ENCODE data around the gene CYP2W1.
"Not testable (repeated sequence)": the region's sequence is repeated elsewhere in the genome, so short reads cannot be mapped to it uniquely, and the experiment has no call there.

The CYP2W1 gene

DNA sequence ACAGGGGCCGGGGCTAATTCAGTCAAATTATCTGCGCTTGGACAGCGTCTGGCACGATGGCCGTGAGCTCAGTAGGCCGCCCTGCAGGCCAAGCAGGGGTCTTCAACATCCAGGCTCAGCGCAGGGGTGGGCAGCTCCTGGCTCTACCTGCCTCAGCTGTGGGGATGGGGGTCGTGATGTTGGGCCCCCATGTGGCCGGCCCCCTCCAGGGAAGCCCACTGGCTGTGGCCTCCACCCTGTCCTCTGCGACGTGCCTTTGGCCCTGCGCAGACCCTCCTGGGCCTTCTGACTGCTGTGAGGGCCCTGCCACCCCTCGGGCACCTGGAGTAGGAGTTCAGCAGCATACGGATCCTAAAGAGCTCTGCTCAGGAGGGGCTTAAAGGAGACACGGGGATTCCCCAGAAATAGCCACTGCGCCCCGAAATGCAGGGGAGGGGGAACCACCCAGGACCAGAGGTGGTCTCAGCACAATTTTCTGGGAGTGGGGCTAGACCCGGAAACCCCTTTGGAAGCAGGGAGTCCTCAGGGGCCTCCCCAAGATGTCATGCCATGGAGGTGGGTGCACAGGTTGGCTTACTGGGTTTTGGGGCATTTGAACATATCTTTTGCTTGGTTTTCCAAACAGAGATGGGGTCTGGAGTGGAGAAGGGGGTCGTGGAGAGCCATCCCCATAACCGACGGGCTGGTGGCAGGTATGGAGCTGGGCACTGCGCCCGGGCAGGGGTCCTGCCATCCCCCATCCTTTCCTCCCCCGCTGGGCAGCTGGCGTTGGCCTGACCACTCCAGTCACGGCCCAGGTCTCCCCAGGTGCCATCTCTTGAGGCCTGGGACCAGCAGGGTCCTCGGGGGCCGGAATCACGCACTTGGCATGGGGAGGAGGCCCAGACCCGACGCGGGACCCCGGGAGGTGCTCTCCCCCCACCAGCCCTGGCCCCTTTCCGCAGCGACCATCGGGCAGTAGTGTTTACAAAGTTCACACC, 24.5 kb upstream of the CYP2W1 start:
- Mint-ChIP-seq H3K4me3 (no peak overlapping the region), H3K4me1 (ENCODE audit: low read depth) (peaks cover 2% of the 10 kb centered on the region), H3K36me3 (ENCODE audit: low read depth) (no peaks in the 10 kb centered on the region), H3K27ac (no peak overlapping the region), H3K9me3 (no peaks in the 10 kb centered on the region), H3K27me3 (ENCODE audit: low read depth) (peaks cover 14% of the 10 kb centered on the region)
- DNase-seq (ENCODE audit: low spot score): no peak

DNA sequence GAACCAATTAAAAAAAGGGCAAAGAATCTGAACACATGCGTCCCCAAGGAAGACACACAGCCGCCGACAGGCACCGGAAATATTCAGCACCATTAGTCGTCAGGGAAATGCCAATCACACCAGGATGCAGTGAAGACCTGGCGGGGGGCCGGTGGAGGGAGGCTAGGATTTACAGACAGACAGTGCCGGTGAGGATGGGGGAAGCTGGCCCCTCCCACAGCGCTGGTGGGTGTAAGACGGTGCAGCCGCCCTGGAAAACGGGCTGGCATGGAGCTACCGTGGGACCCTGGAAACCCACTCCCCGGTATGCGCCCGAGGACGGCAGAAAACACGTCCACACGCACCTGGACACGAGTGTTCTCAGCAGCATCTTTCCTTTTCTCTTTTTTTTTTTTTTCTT, 23.7 kb upstream of the CYP2W1 start:
- no peaks in the 10 kb centered on the region for H3K36me3 Mint-ChIP-seq (ENCODE audit: low read depth)
- H3K9me3 Mint-ChIP-seq: no peaks in the 10 kb centered on the region
- H3K4me3 Mint-ChIP-seq: no peak overlapping the region
- H3K27me3 Mint-ChIP-seq (ENCODE audit: low read depth): peaks cover 15% of the 10 kb centered on the region
- H3K4me1 Mint-ChIP-seq (ENCODE audit: low read depth): peaks cover 2% of the 10 kb centered on the region
- no peak for DNase-seq (ENCODE audit: low spot score)
- no peak overlapping the region for H3K27ac Mint-ChIP-seq

DNA sequence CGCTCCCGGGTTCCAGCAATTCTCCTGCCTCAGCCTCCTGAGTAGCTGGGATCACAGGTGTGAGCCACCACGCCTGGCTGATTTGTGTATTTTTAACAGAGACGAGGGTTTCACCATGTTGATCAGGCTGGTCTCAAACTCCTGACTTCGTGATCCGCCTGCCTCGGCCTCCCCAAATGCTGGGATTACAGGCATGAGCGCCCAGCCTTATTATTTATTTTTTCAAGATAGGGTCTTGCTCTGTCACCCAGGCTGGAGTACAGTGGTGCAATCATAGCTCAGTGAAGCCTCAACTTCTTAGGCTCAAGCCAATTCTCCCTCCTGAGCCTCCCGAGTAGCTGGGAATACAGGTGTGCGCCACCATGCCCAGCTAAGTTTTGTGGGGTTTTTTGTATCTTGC, 23.2 kb upstream of the CYP2W1 start:
- not testable (repeated sequence) for H3K4me3 Mint-ChIP-seq; H3K36me3 Mint-ChIP-seq (ENCODE audit: low read depth); H3K4me1 Mint-ChIP-seq (ENCODE audit: low read depth); H3K27ac Mint-ChIP-seq; H3K9me3 Mint-ChIP-seq; DNase-seq (ENCODE audit: low spot score)
- peaks cover 15% of the 10 kb centered on the region for H3K27me3 Mint-ChIP-seq (ENCODE audit: low read depth)

DNA sequence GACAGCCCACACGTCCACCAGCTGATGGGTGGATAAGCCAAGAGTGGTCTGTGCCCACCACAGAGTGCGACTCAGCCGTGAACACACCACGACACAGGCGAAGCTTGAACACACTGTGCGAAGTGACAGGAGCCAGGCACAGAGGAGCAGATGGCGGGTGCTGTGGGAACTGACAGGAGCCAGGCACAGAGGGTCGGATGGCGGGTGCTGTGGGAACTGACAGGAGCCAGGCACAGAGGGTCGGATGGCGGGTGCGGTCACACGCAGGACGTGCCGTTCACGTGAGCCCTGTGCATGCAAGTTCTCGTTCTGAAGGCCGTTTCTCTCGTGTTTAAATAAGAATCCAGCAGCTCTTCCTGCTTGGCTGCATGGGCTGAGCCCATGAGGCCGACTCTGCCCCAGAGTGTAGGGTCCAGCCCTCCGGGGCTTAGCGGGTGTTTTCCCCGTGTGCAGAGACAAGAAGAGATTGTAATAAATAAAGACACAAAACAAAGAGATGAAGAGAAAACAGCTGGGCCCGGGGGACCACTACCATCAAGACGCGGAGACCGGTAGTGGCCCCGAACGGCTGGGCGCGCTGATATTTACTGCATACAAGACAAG, 22.6 kb upstream of the CYP2W1 start:
- Mint-ChIP-seq H3K36me3 (ENCODE audit: low read depth) (no peaks in the 10 kb centered on the region), H3K27me3 (ENCODE audit: low read depth) (peaks cover 12% of the 10 kb centered on the region), H3K27ac (peak overlapping the region; percentile 65), H3K4me1 (ENCODE audit: low read depth) (peaks cover 2% of the 10 kb centered on the region), H3K4me3 (no peak overlapping the region), H3K9me3 (no peaks in the 10 kb centered on the region)
- DNase-seq (ENCODE audit: low spot score): no peak

DNA sequence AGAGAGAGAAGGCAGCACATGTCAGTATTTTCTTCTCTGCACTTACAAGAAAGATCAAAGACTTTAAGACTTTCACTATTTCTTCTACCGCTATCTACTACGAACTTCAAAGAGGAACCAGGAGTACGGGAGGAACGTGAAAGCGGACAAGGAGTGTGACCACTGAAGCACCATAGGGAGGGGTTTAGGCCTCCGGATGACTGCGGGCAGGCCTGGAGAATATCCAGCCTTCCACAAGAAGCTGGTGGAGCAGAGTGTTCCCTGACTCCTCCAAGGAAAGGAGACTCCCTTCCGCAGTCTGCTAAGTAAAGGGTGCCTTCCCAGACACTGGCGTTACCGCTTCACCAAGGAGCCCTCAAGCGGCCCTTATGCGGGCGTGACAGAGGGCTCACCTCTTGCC, 22.0 kb upstream of the CYP2W1 start:
- not testable (repeated sequence) for H3K27me3 Mint-ChIP-seq (ENCODE audit: low read depth)

DNA sequence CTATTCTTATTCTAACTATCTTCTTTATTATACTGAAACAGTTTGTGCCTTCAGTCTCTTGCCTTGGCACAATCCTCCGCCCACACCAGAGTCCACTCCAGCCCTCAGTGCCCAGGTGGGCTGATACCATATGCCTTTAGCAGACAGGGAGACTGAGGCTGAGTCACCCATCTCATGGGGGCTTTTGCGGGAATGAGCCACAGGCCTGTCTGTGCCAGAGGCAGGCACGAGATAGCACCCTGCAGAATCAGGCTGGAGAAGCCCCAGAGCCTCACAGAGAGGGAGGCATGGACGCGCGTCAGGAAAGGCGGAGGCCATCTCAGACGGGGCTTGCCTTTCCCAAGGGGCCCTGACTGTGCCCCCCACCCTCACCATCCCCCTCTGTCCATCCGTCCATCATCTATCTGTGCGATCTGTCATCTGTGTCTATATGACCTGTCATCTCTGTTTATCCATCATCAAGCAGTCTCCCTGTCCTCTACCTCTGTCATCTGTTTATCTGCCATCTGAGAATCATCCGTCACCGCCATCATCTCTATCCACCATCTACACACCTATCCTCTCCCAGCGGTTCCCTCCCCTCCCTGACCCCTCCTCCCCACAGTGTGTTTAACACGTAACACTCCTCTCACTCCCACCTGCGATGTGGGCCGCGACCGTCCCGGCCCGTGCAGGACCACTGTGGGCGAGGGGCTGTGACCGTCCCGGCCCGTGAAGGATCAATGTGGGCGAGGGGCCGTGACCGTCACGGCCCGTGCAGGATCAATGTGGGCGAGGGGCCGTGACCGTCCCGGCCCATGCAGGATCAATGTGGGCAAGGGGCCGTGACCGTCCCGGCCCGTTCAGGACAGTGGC, 21.2 kb upstream of the CYP2W1 start:
- no peak for DNase-seq (ENCODE audit: low spot score)
- H3K27ac Mint-ChIP-seq: no peak overlapping the region
- no peaks in the 10 kb centered on the region for H3K9me3 Mint-ChIP-seq
- peaks cover 6% of the 10 kb centered on the region for H3K27me3 Mint-ChIP-seq (ENCODE audit: low read depth)
- peaks cover 6% of the 10 kb centered on the region for H3K36me3 Mint-ChIP-seq (ENCODE audit: low read depth)
- H3K4me3 Mint-ChIP-seq: no peak overlapping the region
- H3K4me1 Mint-ChIP-seq (ENCODE audit: low read depth): peaks cover 5% of the 10 kb centered on the region

More for the DNA sequence above, 22.0 kb upstream of the CYP2W1 start:
- H3K27ac Mint-ChIP-seq: peak overlapping the region; percentile 65
- not testable (repeated sequence) for H3K4me1 Mint-ChIP-seq (ENCODE audit: low read depth); H3K9me3 Mint-ChIP-seq; DNase-seq (ENCODE audit: low spot score); H3K36me3 Mint-ChIP-seq (ENCODE audit: low read depth); H3K4me3 Mint-ChIP-seq

DNA sequence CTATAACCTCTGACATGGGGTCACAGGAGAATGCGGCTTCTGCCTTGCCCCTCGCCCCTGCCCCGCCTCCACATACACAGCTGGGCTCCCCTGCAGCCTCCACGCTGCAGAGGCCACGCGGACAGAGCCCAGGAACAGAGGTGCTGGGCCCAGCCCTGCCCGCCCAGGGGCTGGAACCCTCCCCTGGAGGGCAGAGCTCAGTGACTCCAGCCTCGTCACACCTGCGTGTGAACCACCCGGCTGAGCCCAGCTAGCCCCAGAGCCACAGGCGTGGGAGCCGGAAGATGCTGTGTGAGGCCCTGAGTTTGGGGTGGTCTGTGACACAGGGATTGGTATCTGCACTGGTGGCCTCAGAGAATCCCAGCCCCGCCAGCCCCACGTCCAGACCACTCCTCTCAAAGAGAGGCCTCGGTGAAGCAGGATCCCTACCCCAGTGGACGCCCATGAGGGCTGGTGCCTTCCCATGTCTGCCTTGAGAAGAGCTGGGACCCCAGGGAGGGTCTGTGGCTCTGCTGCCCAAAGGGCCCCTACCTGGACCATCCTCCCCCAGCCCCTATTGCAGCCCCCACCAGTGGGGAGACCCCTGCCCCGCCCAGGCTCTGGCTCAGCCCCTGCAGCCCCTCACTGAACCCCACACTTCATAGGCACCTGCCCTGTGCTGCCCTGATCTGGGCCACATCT, 20.4 kb upstream of the CYP2W1 start:
- H3K9me3 Mint-ChIP-seq: no peaks in the 10 kb centered on the region
- no peak overlapping the region for H3K4me3 Mint-ChIP-seq
- peaks cover 6% of the 10 kb centered on the region for H3K27me3 Mint-ChIP-seq (ENCODE audit: low read depth)
- DNase-seq (ENCODE audit: low spot score): no peak
- peaks cover 9% of the 10 kb centered on the region for H3K36me3 Mint-ChIP-seq (ENCODE audit: low read depth)
- no peak overlapping the region for H3K27ac Mint-ChIP-seq
- peaks cover 5% of the 10 kb centered on the region for H3K4me1 Mint-ChIP-seq (ENCODE audit: low read depth)

DNA sequence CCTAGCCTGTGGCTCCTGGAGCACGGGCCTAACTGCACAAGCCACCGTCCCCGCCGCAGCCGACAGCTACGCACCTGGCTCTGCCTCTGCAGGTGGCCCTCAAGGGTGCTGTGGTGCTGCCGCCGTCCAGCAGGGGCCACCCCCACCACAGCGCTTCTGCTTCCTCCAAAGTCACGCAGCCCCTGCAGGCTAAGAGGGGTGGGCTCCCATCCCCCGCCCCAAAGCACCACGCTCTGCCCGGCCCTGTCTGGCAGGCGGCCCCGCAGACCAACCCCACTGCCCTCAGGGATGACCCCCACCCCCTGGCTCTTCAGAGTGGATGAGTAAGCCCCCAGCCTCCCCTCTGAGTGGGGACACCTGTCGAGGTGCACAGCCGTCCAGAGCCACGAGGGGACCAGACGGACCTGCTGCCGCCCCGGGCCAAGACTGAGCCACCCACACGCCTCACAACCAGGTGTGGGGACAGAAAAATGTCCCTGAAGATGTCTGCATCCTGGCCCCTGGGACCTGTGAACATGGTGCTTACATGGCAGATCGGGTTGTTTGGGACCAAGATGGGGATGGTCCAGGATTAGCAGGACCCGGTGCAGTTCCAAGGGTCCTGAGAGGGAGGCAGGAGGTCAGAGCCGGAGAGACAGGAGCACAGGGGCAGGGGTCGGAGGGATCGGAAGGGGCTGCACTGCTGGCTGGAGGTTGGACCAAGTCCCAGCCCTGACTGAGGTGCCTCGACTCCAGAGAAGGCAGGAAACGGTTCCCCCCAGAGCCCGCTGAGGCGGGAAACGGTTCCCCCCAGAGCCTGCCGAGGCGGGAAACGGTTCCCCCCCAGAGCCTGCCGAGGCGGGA, 19.5 kb upstream of the CYP2W1 start:
- Mint-ChIP-seq H3K36me3 (ENCODE audit: low read depth) (peaks cover 14% of the 10 kb centered on the region), H3K4me3 (no peak overlapping the region), H3K27ac (no peak overlapping the region), H3K4me1 (ENCODE audit: low read depth) (peaks cover 5% of the 10 kb centered on the region), H3K27me3 (ENCODE audit: low read depth) (peaks cover 6% of the 10 kb centered on the region), H3K9me3 (no peaks in the 10 kb centered on the region)
- no peak for DNase-seq (ENCODE audit: low spot score)

DNA sequence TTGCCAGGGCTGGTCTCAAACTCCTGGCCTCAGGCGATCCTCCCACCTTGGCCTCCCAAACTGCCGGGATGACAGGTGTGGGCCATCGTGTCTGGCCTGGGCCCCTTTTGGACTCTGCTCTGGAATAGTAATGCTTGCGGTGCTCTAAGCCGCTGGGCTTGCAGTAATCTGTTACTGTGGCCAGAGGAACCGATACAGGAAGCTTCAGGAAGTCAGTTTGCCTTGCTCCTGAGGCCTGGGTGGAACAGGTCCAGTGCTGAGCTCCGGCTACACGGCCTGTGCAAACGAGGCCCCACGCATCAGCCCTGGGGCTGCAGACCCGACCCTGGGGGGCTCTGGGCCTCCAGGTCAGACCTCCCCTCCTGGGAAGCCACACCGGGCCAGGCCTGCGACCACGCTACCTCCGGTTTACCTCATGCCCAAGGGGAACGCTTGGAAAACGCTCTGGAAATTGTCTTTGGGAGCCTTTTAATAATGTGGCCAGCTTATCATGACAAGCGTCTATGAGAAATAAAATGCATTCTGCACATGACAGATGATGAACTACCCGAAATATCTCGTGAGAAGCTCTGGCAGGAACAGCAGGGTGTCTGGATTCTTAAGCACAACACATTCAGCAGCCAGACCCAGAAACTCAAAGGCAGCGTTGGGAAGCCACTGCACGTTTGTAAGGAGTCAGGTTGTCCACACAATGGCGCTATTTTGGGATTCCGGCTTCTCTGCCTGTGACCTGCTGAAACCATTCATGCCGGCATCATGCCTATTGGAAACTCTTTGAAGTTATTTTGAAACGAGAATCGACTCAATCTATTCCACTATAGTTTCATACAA, 18.4 kb upstream of the CYP2W1 start:
- no peak for DNase-seq (ENCODE audit: low spot score)
- H3K4me1 Mint-ChIP-seq (ENCODE audit: low read depth): peaks cover 5% of the 10 kb centered on the region

DNA sequence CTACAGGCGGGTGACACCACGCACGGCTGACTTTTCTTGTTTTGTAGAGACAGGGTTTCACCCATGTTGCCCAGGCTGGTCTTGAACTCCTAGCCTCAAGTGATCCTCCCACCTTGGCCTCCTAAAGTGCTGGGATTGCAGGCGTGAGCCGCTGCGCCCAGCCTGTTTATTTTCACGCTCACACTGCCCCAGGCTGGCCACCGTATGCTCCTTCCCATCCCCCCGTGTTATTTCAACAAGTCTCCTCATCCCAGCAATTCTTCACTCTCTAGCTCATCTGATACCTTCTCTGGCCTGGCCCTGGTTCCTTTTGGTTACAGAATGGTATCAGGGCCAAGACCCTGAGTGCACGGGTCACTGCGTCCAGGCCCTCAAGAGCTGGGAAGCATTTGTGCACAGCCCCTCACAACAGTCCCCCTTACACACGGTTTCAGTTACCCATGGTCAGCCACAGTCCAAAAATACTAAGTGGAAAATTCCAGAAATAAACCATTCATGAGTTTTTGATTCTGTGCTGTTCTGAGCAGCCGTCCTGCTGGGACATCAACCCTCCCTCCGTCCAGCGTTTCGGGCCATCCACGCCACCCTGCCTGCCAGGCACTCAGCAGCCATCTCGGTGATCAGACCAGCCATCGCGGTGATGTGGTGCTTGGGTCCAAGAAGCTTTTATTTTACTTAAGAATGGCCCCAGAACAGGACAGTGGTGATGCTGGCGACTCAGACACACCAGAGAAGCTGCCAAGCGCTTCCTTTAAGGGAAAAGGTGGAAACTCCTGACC, 16.5 kb upstream of the CYP2W1 start:
- Mint-ChIP-seq H3K4me3 (no peak overlapping the region), H3K27ac (peak overlapping the region; percentile 14), H3K9me3 (no peaks in the 10 kb centered on the region), H3K4me1 (ENCODE audit: low read depth) (peaks cover 7% of the 10 kb centered on the region), H3K36me3 (ENCODE audit: low read depth) (peaks cover 26% of the 10 kb centered on the region), H3K27me3 (ENCODE audit: low read depth) (peaks cover 6% of the 10 kb centered on the region)
- no peak for DNase-seq (ENCODE audit: low spot score)

More for the DNA sequence above, 18.4 kb upstream of the CYP2W1 start:
- Mint-ChIP-seq H3K36me3 (ENCODE audit: low read depth) (peaks cover 19% of the 10 kb centered on the region), H3K27me3 (ENCODE audit: low read depth) (peaks cover 6% of the 10 kb centered on the region), H3K9me3 (no peaks in the 10 kb centered on the region), H3K27ac (no peak overlapping the region), H3K4me3 (no peak overlapping the region)

DNA sequence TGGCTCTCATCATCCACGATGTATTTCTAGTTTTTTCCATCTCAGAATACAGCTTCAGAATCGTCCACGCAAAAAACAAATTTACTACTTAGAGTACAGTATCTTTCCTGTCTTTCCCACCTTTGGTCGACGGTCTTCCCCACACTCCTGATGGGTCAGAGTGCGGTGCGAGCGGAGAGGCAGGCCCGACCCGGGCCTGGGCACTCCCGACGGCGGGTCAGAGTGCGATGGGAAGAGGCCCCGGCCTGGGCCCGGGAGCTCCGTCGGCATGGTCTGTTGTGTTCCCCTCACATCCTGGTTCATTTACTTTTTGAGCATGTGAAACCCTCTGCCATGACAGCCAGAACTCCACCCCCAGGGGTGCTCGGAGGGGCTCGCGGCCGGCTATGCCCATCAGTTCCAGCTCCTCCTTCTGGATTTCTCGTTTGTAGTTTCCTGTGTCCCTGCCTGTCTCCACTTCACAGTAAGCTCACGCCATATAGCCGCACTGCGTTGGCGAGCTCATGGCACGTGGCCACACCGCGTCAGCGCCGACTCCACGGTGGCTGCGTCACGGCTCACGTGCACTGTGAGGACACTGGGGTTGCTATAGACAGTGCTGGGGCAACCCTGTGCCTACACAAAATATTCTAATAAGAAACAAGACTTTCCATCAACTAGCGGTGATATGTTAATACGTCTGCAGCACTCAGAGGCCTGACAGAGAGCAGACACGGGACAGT, 15.5 kb upstream of the CYP2W1 start:
- H3K27ac Mint-ChIP-seq: no peak overlapping the region
- no peaks in the 10 kb centered on the region for H3K9me3 Mint-ChIP-seq
- peaks cover 4% of the 10 kb centered on the region for H3K27me3 Mint-ChIP-seq (ENCODE audit: low read depth)
- no peak overlapping the region for H3K4me3 Mint-ChIP-seq
- peaks cover 9% of the 10 kb centered on the region for H3K4me1 Mint-ChIP-seq (ENCODE audit: low read depth)
- peaks cover 34% of the 10 kb centered on the region for H3K36me3 Mint-ChIP-seq (ENCODE audit: low read depth)
- no peak for DNase-seq (ENCODE audit: low spot score)

Measured in T-helper 2 cell treated with Interferon-gamma antibody and Interleukin-4, amounts not matched to agents 5 μg/mL and 100 μg/mL, for 36 hours (primary cell).